Omental fat pad (tissue), 4 donors: Measurements from ENCODE around the gene METTL13. TPM values are rescaled to one million over a fixed set of nuclear protein-coding genes. Genes with fewer than 3 reads are reported as not detected.

Experiments used
- ATAC-seq: fragments of 150-250 bp; one replicate; pipeline ENCODE4 v1.9.1; 2016; ENCODE audit warnings: mild to moderate bottlenecking, moderate library complexity; ENCODE audit not compliant: low FRiP score
- DNase-seq: peaks from one replicate; pipeline ENCODE4 v3.0.0-alpha.2; 2019; ENCODE audit warnings: low spot score
- CTCF ChIP-seq, 3 donors: fragments of 450-650 bp; IDR thresholded peaks; one replicate each; pipeline ENCODE4 v1.5.1; 2016 to 2017; ENCODE audit warnings: antibody characterized with exemption in 3 of 3, mild to moderate bottlenecking in 3 of 3, moderate library complexity in 2 of 3
- total RNA-seq, 4 donors: library from RNA; depleted of rRNA; stranded (reverse); fragments of >200 nt; gene quantifications; one replicate each; pipeline ENCODE4 v1.1.0, GENCODE V29; 2016

METTL13 gene
- total RNA-seq, 4 donors from 2014 or later, result 21.3 to 29.2 (median 23.5) TPM

- DNase-seq, result no peak
- ATAC-seq, result no peak
- no peak for TF ChIP-seq CTCF (IDR thresholded peaks at IDR 0.05)
Observed at GRCh38 chr1:171785766-171786165, 4.3 kb downstream of the METTL13 start.

- TF ChIP-seq CTCF (IDR thresholded peaks at IDR 0.05), result no peak
- DNase-seq (no peak), ATAC-seq (no peak)
Observed at GRCh38 chr1:171786534-171786933, 5.1 kb downstream of the METTL13 start.

GRCh38 chr1:171787686-171788480, 6.4 kb downstream of the METTL13 start:
- ATAC-seq, result no peak
- no peak for TF ChIP-seq CTCF (IDR thresholded peaks at IDR 0.05)

GRCh38 chr1:171788696-171789095, 7.2 kb downstream of the METTL13 start:
- no peak for ATAC-seq
- TF ChIP-seq CTCF (IDR thresholded peaks at IDR 0.05), result no peak

More at GRCh38 chr1:171787686-171788480, 6.4 kb downstream of the METTL13 start:
- no peak for DNase-seq

GRCh38 chr1:171790318-171790717, 8.9 kb downstream of the METTL13 start:
- no peak for TF ChIP-seq CTCF (IDR thresholded peaks at IDR 0.05)
- DNase-seq (no peak), ATAC-seq (no peak)

More at GRCh38 chr1:171788696-171789095, 7.2 kb downstream of the METTL13 start:
- no peak for DNase-seq

- TF ChIP-seq CTCF (IDR thresholded peaks at IDR 0.05), result no peak
- DNase-seq (no peak), ATAC-seq (no peak)
Observed at GRCh38 chr1:171792656-171793369, 11.4 kb downstream of the METTL13 start.
